ENCODE data around the gene KCNQ1OT1.
A peak's percentile ranks its signal among the peaks of the same experiment; 100 is the strongest.

The KCNQ1OT1 gene

DNA sequence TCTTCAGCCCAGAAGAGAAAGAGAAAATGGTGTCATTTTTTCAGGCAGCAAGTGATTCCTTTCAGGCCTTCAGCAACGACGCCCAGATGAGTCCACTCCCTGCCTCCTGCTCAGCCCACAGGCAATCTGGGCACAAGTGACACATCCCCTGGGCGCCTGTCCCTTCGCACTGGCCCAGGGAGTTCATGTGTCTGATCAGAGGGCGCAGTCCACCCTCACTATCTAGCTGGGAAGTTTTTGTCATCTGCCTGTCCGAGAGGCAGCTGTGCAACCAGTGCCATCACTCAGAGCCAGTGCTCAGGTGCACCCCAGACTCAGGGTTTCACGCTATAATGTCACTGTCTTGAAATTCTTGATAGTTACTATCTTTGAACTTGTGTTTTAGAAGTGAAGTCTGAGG is 1.4 kb upstream of the KCNQ1OT1 start:
- peak in 1 of 2 donors; percentile 63 for DNase-seq
- Histone ChIP-seq H3K9me3 (peaks cover 0 to 2% (median 0%) of the 10 kb centered on the region in 3 donors), H3K36me3 (no peaks in the 10 kb centered on the region), H3K27ac (peak overlapping the region; percentile 83 to 95), H3K4me1 (peaks cover 0 to 26% (median 2%) of the 10 kb centered on the region in 4 donors), H3K27me3 (no peaks in the 10 kb centered on the region), H3K4me3 (no peak overlapping the region)
- intact Hi-C loops (cut with DNase I; ENCODE audit: low total_unique reads): no loop called here
- TF ChIP-seq, protein P1, sequence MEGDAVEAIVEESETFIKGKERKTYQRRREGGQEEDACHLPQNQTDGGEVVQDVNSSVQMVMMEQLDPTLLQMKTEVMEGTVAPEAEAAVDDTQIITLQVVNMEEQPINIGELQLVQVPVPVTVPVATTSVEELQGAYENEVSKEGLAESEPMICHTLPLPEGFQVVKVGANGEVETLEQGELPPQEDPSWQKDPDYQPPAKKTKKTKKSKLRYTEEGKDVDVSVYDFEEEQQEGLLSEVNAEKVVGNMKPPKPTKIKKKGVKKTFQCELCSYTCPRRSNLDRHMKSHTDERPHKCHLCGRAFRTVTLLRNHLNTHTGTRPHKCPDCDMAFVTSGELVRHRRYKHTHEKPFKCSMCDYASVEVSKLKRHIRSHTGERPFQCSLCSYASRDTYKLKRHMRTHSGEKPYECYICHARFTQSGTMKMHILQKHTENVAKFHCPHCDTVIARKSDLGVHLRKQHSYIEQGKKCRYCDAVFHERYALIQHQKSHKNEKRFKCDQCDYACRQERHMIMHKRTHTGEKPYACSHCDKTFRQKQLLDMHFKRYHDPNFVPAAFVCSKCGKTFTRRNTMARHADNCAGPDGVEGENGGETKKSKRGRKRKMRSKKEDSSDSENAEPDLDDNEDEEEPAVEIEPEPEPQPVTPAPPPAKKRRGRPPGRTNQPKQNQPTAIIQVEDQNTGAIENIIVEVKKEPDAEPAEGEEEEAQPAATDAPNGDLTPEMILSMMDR (IDR thresholded peaks at IDR 0.05): no peak

- peak overlapping the region; percentile 66 to 82 for H3K4me3 ChIP-seq
- peak overlapping the region; percentile 83 to 95 for H3K27ac ChIP-seq
- peak; percentile 63 to 84 for DNase-seq
- intact Hi-C loops (cut with DNase I; ENCODE audit: low total_unique reads): no loop called here
- peaks cover 0 to 28% (median 2%) of the 10 kb centered on the region in 4 donors for H3K4me1 ChIP-seq
- no peaks in the 10 kb centered on the region for H3K27me3 ChIP-seq
- TF ChIP-seq, protein P1 (IDR thresholded peaks at IDR 0.05): no peak
- H3K9me3 ChIP-seq: no peaks in the 10 kb centered on the region
- no peaks in the 10 kb centered on the region for H3K36me3 ChIP-seq
Observed at GRCh38 chr11:2700415-2701211, 819 bp upstream of the KCNQ1OT1 start.

DNA sequence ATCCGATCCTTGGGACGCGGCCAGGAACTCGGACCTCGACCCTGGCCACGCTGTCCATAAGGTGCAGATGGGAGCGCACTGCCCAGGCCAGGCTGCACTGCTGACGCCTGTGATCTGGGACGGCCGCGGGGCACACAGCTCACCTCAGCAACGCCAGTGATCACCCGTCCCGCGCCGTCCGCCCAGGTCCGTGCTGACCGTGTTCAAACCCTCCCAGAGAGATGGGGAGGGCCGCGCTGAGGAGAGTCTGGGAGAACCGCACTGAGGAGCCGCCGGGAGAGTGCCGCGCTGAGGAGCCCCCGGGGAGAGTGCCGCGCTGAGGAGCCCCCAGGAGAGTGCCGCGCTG is 636 bp downstream of the KCNQ1OT1 start:
- H3K27ac ChIP-seq: peak overlapping the region; percentile 83 to 95
- TF ChIP-seq, protein P1 (IDR thresholded peaks at IDR 0.05): no peak
- no peaks in the 10 kb centered on the region for H3K27me3 ChIP-seq
- no peaks in the 10 kb centered on the region for H3K36me3 ChIP-seq
- peaks cover 0 to 28% (median 2%) of the 10 kb centered on the region in 4 donors for H3K4me1 ChIP-seq
- no peaks in the 10 kb centered on the region for H3K9me3 ChIP-seq
- intact Hi-C loops (cut with DNase I; ENCODE audit: low total_unique reads): loop anchor here (5.0 kb wide), 1 partner anchor 188 kb away; the partner anchor contains the start of gene CDKN1C
- DNase-seq: peak; percentile 30 to 67
- H3K4me3 ChIP-seq: peak overlapping the region; percentile 66 to 82

GRCh38 chr11:2698386-2699184 is 1.2 kb downstream of the KCNQ1OT1 start:
- intact Hi-C loops (cut with DNase I; ENCODE audit: low total_unique reads): loop anchor here (5.0 kb wide), 1 partner anchor 189 kb away; the partner anchor contains the start of gene CDKN1C
- DNase-seq: peak; percentile 14 to 16
- H3K27me3 ChIP-seq: no peaks in the 10 kb centered on the region
- TF ChIP-seq, protein P1 (IDR thresholded peaks at IDR 0.05): no peak
- H3K9me3 ChIP-seq: no peaks in the 10 kb centered on the region
- H3K36me3 ChIP-seq: no peaks in the 10 kb centered on the region
- peaks cover 0 to 28% (median 5%) of the 10 kb centered on the region in 4 donors for H3K4me1 ChIP-seq
- peak overlapping the region; percentile 83 to 95 for H3K27ac ChIP-seq
- peak overlapping the region; percentile 66 to 82 for H3K4me3 ChIP-seq

GRCh38 chr11:2697866-2698265 is 1.9 kb downstream of the KCNQ1OT1 start:
- H3K27ac ChIP-seq: no peak overlapping the region
- H3K36me3 ChIP-seq: no peaks in the 10 kb centered on the region
- H3K27me3 ChIP-seq: no peaks in the 10 kb centered on the region
- TF ChIP-seq, protein P1 (IDR thresholded peaks at IDR 0.05): no peak
- H3K4me1 ChIP-seq: peaks cover 0 to 32% (median 8%) of the 10 kb centered on the region in 4 donors
- peak overlapping the region; percentile 66 to 82 for H3K4me3 ChIP-seq
- intact Hi-C loops (cut with DNase I; ENCODE audit: low total_unique reads): loop anchor here (5.0 kb wide), 1 partner anchor 189 kb away; the partner anchor contains the start of gene CDKN1C
- no peaks in the 10 kb centered on the region for H3K9me3 ChIP-seq
- DNase-seq: no peak
